Stimulated activated effector memory CD8-positive, alpha-beta T cell treated with anti-CD3 and anti-CD28 coated beads, Interleukin-12 subunit alpha, Interleukin-12 subunit beta, amount 100 ng/mL, for 72 hours (primary cell): ENCODE data around the gene ATP5PO.
"Not testable (repeated sequence)": the region's sequence is repeated elsewhere in the genome, so short reads cannot be mapped to it uniquely, and the experiment has no call there.

Source experiments
- ATAC-seq: fragments of 150-1000 bp; cut with Tn5 transposase; 2 replicates; pipeline ENCODE4 v1.10.0; 2021
- DNase-seq, 2 donors: peaks; one replicate each; pipeline ENCODE4 v3.0.0; 2021 to 2022; ENCODE audit warnings: low spot score in 2 of 2
- H3K27ac Mint-ChIP-seq: one replicate; pipeline ENCODE4 v1.8.0; 2022; ENCODE audit warnings: mild to moderate bottlenecking, mixed read lengths
- H3K36me3 Mint-ChIP-seq: one replicate; pipeline ENCODE4 v1.8.0; 2022; ENCODE audit warnings: mild to moderate bottlenecking, mixed read lengths
- H3K4me1 Mint-ChIP-seq: one replicate; pipeline ENCODE4 v1.8.0; 2022; ENCODE audit warnings: mixed read lengths
- H3K4me3 Mint-ChIP-seq: one replicate; pipeline ENCODE4 v1.8.0; 2022; ENCODE audit warnings: mild to moderate bottlenecking, mixed read lengths
- H3K9me3 Mint-ChIP-seq: one replicate; pipeline ENCODE4 v1.8.0; 2022; ENCODE audit warnings: mixed read lengths

ATP5PO gene

DNA sequence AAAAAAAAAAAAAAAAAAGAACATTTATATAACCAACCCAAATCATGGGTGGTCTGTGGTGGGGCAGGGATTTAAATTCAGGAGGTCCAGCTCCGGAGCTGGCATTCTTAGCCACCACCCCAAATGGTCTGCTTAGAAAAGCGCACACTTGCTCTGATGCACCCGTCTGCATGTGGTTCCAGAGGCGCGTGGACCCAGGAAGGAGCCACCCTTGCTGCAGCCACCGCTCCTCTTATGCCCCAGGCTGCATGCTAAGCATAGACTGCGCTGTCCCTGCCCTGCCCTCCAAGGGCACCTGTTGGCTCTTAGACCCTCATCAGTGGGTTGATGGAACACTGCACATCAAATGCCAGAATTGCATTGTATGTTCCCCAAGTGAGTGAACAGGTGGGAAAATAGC, 41.4 kb downstream of the ATP5PO start:
- Mint-ChIP-seq H3K9me3 (no peaks in the 10 kb centered on the region), H3K27ac (no peak overlapping the region), H3K36me3 (no peaks in the 10 kb centered on the region), H3K4me3 (no peak overlapping the region), H3K4me1 (no peaks in the 10 kb centered on the region)
- ATAC-seq (no peak), DNase-seq (no peak)

DNA sequence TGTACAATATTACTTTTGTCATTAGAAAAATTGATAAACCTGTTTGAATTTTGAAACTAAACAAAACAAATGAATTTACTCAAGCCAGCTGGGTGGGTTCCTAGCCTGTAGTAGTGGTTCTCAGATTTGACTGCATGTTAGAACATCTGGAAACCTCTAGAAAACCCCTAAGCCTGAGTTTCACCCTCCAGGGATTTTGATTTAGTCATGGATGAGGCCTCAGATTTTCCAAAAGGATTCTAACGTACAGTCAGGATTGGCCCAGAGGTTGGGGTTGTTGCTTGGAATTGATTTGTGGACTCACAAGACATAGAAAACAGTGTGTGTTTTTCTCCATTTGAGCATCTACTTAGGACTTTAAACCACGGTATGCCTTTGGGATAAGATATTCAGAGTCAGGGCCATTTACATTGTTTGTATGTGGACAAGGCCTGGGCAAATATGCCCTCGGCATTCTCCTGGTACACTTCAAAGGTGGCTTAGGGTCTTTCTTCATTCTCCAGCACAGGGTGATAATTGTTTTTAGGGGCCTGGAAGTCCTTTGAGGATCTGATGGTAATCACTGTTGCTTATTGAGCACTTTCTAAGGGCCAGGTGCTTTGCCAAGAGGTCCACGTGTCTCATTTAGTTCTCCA, 42.6 kb downstream of the ATP5PO start:
- DNase-seq (no peak), ATAC-seq (no peak)
- H3K4me1 Mint-ChIP-seq: no peaks in the 10 kb centered on the region
- H3K4me3 Mint-ChIP-seq: no peak overlapping the region
- no peaks in the 10 kb centered on the region for H3K36me3 Mint-ChIP-seq
- no peak overlapping the region for H3K27ac Mint-ChIP-seq
- no peaks in the 10 kb centered on the region for H3K9me3 Mint-ChIP-seq

DNA sequence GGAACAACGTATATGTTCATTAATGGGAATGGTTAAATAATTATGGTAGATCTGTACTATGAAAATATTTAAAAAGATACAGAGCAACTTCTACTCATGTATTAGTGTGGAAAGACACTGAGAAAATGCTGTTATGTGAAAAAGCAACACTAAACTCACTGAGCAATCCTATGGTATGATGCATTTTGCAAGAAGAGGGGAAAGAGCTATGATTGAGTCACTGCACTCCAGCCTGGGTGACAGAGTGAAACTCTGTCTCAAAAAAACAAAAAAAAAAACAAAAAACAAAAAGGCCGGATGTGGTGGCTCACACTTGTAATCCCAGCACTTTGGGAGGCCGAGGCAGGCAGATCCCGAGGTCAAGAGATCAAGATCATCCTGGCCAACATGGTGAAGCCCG, 44.4 kb downstream of the ATP5PO start:
- ATAC-seq: no peak
- H3K36me3 Mint-ChIP-seq: no peaks in the 10 kb centered on the region
- H3K4me3 Mint-ChIP-seq: no peak overlapping the region
- DNase-seq: no peak
- no peaks in the 10 kb centered on the region for H3K4me1 Mint-ChIP-seq
- H3K9me3 Mint-ChIP-seq: no peaks in the 10 kb centered on the region
- no peak overlapping the region for H3K27ac Mint-ChIP-seq

DNA sequence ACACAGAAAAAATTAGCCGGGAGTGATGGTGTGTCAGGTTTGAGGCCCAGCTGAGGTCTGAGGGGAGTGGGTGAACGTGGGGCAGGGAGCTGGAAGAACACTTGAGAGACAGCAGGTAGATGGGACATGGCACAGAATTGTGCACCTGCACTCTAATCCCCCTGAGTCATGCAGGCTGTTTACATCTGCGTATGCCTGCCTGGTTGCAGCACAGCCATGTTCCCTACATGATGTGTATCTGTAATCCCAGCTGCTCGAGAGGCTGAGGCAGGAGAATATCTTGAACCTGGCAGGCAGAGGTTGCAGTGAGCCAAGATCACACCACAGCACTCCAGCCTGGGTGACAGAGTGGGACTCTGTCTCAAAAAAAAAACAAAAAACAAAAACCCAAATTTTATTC, 44.8 kb downstream of the ATP5PO start:
- Mint-ChIP-seq H3K4me1 (no peaks in the 10 kb centered on the region), H3K4me3 (no peak overlapping the region), H3K9me3 (no peaks in the 10 kb centered on the region), H3K27ac (no peak overlapping the region), H3K36me3 (no peaks in the 10 kb centered on the region)
- no peak for ATAC-seq
- no peak for DNase-seq

DNA sequence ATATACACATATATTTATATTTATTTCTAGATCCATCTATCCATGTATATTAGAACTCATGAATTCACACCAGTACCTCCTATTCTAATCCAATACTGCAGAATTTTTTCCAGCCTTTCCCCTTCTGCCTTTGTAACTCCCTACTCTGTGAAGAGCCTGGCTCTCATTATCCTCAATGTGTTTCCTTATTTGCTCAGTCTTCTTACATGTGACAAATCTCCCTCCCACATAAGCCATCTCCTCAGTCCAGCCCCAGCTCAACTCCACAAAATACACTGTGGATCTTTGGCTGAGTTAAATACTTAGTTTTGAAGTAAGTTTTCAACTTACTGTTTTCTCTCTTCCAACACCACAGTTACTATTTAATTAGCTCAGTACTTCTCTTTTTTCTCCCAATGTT, 45.7 kb downstream of the ATP5PO start:
- ATAC-seq (no peak), DNase-seq (no peak)
- no peaks in the 10 kb centered on the region for H3K36me3 Mint-ChIP-seq
- H3K4me3 Mint-ChIP-seq: no peak overlapping the region
- H3K27ac Mint-ChIP-seq: no peak overlapping the region
- no peaks in the 10 kb centered on the region for H3K4me1 Mint-ChIP-seq
- H3K9me3 Mint-ChIP-seq: no peaks in the 10 kb centered on the region

DNA sequence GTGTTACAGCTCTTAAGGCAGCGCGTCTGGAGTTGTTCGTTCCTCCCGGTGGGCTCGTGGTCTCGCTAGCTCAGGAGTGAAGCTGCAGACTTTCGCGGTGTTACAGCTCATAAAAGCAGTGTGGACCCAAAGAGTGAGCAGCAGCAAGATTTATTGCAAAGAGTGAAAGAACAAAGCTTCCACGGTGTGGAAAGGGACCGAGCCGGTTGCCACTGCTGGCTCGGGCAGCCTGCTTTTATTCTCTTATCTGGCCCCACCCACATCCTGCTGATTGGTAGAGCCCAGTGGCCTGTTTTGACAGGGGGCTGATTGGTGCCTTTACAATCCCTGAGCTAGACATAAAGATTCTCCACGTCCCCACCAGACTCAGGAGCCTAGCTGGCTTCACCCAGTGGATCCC, 47.7 kb downstream of the ATP5PO start:
- peak overlapping the region; percentile 39 for H3K4me3 Mint-ChIP-seq
- not testable (repeated sequence) for ATAC-seq, H3K4me1 Mint-ChIP-seq, DNase-seq, H3K9me3 Mint-ChIP-seq, H3K36me3 Mint-ChIP-seq, H3K27ac Mint-ChIP-seq

DNA sequence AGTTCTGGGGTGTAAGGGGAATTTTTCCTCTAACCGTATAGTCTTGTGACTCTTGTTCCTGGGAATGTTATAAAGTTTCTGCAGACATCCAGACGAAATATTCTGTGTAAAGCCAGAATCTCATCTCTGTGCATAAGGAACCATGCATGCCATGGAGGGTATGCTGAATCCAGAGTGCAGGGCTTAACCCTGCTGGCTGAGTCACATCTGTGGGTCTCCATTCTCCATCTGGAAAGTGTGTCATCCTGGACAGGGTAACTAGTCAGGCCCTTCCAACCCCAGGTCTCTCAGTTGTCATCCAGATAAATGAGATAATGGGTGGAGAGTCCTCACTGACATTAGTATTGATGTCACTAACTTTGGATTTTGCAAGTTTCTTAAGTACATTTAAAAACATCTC, 48.8 kb downstream of the ATP5PO start:
- no peak overlapping the region for H3K4me3 Mint-ChIP-seq
- no peaks in the 10 kb centered on the region for H3K4me1 Mint-ChIP-seq
- no peak for ATAC-seq
- no peaks in the 10 kb centered on the region for H3K36me3 Mint-ChIP-seq
- no peak overlapping the region for H3K27ac Mint-ChIP-seq
- no peak for DNase-seq
- H3K9me3 Mint-ChIP-seq: no peaks in the 10 kb centered on the region

DNA sequence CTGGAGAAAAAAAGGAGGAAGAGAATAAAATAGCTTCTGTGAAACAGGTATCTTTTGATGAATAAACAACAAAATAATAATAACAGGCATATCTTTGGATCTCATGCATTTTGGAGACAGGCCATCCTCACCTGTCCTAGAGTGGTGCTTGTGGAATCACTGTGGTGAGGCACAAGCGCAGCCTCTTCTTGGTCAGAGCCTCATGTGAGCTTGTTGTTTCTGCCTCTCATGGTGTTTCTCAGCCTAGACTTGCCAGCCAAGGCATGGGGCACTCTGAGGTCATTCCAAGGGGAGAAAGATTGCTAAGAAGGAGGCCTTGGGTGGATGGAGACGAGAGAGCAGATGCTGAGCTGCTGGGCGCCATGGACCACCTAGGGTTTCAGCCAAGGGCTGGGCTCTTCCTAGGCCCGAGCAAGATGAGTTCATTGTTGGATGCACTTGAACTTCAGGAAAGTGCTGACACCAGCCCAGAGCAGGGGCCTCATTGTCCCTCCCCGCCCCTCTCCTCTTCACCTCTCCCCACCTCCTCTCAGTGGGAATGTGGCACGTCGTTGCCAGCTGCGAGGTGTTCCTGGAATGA, 49.5 kb downstream of the ATP5PO start:
- H3K4me1 Mint-ChIP-seq: no peaks in the 10 kb centered on the region
- DNase-seq: no peak
- no peak overlapping the region for H3K27ac Mint-ChIP-seq
- no peak for ATAC-seq
- H3K4me3 Mint-ChIP-seq: no peak overlapping the region
- no peaks in the 10 kb centered on the region for H3K36me3 Mint-ChIP-seq
- H3K9me3 Mint-ChIP-seq: no peaks in the 10 kb centered on the region

DNA sequence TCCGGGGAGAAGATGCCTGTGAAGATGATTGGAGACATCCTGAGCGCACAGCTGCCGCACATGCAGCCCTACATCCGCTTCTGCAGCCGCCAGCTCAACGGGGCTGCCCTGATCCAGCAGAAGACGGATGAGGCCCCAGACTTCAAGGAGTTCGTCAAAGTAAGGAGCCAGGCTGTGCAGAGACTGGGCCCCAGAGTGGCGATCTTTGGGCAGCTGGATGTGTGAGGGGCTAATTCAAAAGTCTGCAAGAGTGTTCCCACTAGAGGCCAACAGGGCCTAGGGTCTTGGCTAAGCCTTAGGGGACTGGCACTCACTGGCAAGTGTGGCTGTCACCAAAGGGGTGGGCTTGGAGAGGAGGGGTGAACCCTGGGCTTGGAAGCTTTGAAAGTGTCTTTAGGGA, 50.4 kb downstream of the ATP5PO start:
- ATAC-seq: no peak
- DNase-seq: no peak
- no peak overlapping the region for H3K27ac Mint-ChIP-seq
- H3K4me3 Mint-ChIP-seq: no peak overlapping the region
- no peaks in the 10 kb centered on the region for H3K4me1 Mint-ChIP-seq
- no peaks in the 10 kb centered on the region for H3K36me3 Mint-ChIP-seq
- H3K9me3 Mint-ChIP-seq: no peaks in the 10 kb centered on the region

DNA sequence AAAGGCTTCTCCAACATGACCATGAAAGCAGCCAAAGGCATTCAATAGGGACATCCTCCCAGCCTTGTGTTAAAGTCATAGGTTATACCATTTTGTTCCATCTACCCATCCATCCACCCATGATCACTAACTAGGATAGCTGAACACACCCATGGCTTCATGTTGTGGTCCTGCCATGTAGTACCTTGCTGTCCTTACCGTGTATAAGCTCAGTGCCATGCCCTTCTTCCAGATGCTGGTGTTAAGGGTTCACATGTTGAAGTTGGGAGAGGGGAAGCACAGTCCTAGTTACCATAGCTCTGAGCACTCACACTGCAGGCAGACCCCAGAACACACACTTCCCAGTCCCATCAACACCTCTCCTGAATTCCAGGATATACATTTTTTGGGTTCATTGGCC, 51.5 kb downstream of the ATP5PO start:
- ATAC-seq: no peak
- no peak for DNase-seq
- no peaks in the 10 kb centered on the region for H3K36me3 Mint-ChIP-seq
- no peak overlapping the region for H3K4me3 Mint-ChIP-seq
- no peaks in the 10 kb centered on the region for H3K4me1 Mint-ChIP-seq
- H3K27ac Mint-ChIP-seq: no peak overlapping the region
- H3K9me3 Mint-ChIP-seq: no peaks in the 10 kb centered on the region

DNA sequence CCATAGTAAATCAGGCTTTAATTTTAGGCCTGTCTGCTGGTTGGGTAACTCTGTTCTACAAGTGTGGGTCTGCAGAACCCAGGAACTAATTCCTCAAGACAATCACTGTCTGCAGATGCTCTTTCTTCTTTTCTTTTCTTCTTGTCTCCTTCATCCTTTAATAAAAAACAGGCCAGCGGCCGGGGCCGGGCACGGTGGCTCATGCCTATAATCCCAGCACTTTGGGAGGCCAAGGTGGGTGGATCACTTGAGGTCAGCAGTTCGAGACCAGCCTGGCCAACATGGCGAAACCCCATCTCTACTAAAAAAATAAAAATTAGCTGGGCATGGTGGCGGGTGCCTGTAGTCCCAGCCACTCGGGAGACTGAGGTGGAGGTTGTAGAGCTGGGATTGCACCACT, 52.4 kb downstream of the ATP5PO start:
- peak overlapping the region; percentile 65 for H3K27ac Mint-ChIP-seq
- not testable (repeated sequence) for H3K36me3 Mint-ChIP-seq, H3K4me1 Mint-ChIP-seq, ATAC-seq, DNase-seq, H3K4me3 Mint-ChIP-seq, H3K9me3 Mint-ChIP-seq

DNA sequence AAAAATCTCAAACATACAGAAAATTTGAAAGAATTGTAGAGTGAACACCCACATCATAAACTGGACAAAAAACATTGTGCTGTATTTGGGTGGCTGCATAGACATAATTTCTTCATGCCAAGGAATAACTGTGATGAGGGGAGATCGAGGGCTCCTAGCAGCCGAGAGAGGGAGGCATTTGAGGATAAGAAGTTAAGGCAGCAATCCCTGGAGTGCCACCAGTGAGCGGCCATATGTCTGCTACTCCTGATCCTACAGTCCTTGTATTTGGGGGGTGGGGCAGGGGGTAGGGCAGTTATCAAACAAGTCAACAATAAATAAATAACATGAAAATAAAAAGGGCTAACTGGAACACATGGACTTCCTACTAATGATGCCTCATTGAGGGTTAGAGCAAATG, 54.5 kb downstream of the ATP5PO start:
- H3K4me3 Mint-ChIP-seq: no peak overlapping the region
- ATAC-seq (no peak), DNase-seq (no peak)
- H3K27ac Mint-ChIP-seq: no peak overlapping the region
- H3K9me3 Mint-ChIP-seq: no peaks in the 10 kb centered on the region
- H3K4me1 Mint-ChIP-seq: no peaks in the 10 kb centered on the region
- H3K36me3 Mint-ChIP-seq: no peaks in the 10 kb centered on the region

DNA sequence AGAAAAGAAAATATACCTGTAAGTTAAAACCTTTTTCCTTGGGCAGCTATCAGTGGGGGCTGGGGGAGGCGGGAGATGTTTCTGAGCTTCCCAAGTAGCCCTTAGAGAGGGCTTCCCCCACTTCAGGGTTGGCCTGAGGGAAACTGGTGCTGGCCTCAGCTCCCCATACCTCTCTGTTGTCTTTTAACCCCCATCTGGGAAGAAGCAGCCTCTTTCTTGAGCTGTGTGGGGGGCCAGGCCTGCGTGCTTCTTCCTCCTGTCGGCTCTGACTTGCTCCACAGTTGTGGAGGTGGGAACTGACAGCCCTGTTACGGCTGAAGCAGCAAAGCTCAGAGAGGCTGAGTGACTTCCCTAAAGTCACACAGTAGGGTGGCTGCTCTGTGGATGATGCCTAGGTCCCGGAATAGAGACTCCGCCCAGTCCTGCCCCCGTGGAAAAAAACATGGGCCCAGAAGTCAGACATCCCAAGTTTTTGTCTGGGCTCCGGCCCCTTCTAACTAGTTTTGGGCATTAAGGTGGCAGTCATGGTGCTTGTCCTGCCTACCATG, 55.2 kb downstream of the ATP5PO start:
- ATAC-seq (no peak), DNase-seq (no peak)
- Mint-ChIP-seq H3K27ac (no peak overlapping the region), H3K9me3 (no peaks in the 10 kb centered on the region), H3K4me3 (no peak overlapping the region), H3K4me1 (no peaks in the 10 kb centered on the region), H3K36me3 (no peaks in the 10 kb centered on the region)

DNA sequence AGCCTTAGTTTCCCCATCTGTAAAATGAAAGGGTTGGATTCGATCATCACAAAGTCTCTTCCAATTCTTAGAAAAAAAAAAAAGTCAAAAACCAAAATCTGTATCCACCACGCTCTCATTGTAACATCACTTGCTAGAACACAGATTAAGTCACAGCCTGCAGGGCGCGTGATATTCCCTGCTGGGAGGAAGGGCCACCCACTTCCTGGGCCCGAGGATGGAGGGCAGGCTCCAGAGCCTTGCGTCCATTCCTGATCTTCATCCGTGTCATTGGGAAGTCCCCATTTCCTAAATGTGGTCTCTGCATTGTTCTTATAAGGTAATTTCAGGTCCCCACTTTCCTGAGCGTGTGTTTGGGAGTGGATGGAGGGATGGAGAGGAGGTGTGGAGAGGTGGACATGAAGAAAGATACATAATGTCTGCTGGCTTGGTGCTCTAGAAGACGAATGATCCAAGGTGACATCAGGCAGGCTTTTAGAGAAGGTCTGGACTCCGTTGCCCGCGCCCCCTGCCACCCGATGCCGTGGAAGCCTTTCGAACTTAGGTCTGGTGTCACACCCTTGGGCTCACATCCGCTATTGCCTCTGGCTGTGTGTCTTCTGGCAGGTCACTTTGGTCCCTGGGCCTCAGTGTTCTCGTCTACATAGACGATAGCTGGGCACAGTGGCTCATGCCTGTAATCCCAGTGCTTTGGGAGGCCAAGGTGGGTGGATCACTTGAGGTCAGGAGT, 56.1 kb downstream of the ATP5PO start:
- no peak overlapping the region for H3K27ac Mint-ChIP-seq
- no peak for ATAC-seq
- no peaks in the 10 kb centered on the region for H3K36me3 Mint-ChIP-seq
- H3K4me3 Mint-ChIP-seq: no peak overlapping the region
- H3K4me1 Mint-ChIP-seq: no peaks in the 10 kb centered on the region
- DNase-seq: no peak
- H3K9me3 Mint-ChIP-seq: no peaks in the 10 kb centered on the region

DNA sequence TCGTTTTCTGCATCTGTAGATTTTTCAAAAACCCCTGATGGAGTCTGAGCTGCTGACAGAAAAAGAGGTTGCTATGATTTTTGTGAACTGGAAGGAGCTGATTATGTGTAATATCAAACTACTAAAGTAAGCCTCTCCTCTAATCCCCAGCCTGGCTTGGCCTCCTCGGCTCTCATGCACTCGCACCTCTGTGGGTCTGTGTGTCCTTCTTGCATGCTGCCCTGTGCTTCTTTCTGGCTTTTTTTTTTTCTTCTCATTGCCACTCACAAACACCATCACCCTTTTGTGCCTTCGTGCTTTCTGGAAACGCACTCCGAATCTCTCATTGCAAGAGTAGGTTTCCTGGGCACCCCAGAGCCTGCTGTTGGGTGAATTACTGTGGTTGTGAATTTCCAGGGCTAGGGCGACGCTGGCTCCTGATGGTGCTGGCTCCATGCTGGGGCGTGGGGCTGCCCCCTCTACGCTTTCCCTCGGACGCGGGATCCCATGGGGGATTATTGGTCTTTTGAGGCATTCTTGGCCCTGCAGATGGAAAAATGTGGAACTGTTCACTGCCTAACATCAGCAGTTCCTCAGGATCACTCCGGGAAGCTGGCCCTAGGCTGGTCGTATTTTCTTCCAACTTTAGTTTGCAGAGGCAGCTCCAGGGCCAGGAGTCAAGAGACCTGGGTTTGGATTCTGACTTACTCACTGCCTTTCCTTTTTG, 56.8 kb downstream of the ATP5PO start:
- DNase-seq: no peak
- no peak overlapping the region for H3K4me3 Mint-ChIP-seq
- ATAC-seq: no peak
- no peaks in the 10 kb centered on the region for H3K4me1 Mint-ChIP-seq
- H3K36me3 Mint-ChIP-seq: no peaks in the 10 kb centered on the region
- H3K9me3 Mint-ChIP-seq: no peaks in the 10 kb centered on the region
- no peak overlapping the region for H3K27ac Mint-ChIP-seq
